B cell (primary cell): ENCODE measurements around the gene LGALS3. TPM values are rescaled to one million over a fixed set of nuclear protein-coding genes. Genes with fewer than 3 reads are reported as not detected.

ENCODE experiments used
- polyA plus RNA-seq: library from polyadenylated mRNA; depleted of rRNA; stranded (reverse); fragments of >200 nt; gene quantifications from 2 replicates; pipeline ENCODE4 v1.2.3, GENCODE V29; 2012
- total RNA-seq, 2 donors: library from RNA; stranded (reverse); fragments of 120-200 nt in 1 of 2; gene quantifications; 1 replicate in 1 of 2; 2 replicates in 1 of 2; pipeline versions ENCODE4 v1.2.3 to v1.2.4, GENCODE V29; 2013 to 2022

The LGALS3 gene
- total and polyA plus RNA-seq, 2 donors (not counting 1 experiment from before 2014, with no cell fraction given): 7.0 to 21.1 TPM

Other genes with a start within 250 kb of the LGALS3 start
- 23.7 and 24.6 TPM in 2 replicates for gene GCH1, start 226.4 kb upstream of the LGALS3 start, total RNA-seq
- gene GCH1, start 226.4 kb upstream of the LGALS3 start, polyA plus RNA-seq: 17.0 and 34.9 TPM in 2 replicates
- gene WDHD1, start 102.2 kb upstream of the LGALS3 start, total RNA-seq: 6.2 and 6.5 TPM in 2 replicates
- 0.61 and 1.1 TPM in 2 replicates for gene WDHD1, start 102.2 kb upstream of the LGALS3 start, polyA plus RNA-seq
- 23.6 and 26.3 TPM in 2 replicates for gene SOCS4, start 102.0 kb upstream of the LGALS3 start, total RNA-seq
- 4.7 and 22.8 TPM in 2 replicates for gene SOCS4, start 102.0 kb upstream of the LGALS3 start, polyA plus RNA-seq
- 108 and 116 TPM in 2 replicates for gene MAPK1IP1L, start 77.6 kb upstream of the LGALS3 start, total RNA-seq
- 141 and 248 TPM in 2 replicates for gene MAPK1IP1L, start 77.6 kb upstream of the LGALS3 start, polyA plus RNA-seq
- not detected in 2 replicates for gene DLGAP5, start 62.3 kb downstream of the LGALS3 start, total RNA-seq
- gene DLGAP5, start 62.3 kb downstream of the LGALS3 start, polyA plus RNA-seq: 0.12 and 0.13 TPM in 2 replicates
- gene FBXO34, start 142.2 kb downstream of the LGALS3 start, total RNA-seq: 27.5 and 33.4 TPM in 2 replicates
- 7.8 and 8.1 TPM in 2 replicates for gene FBXO34, start 142.2 kb downstream of the LGALS3 start, polyA plus RNA-seq